ENCODE results near the gene LGALS12. TPM values are rescaled to one million over a fixed set of nuclear protein-coding genes. Genes with fewer than 3 reads are reported as not detected.
"Not testable (repeated sequence)": the region's sequence is repeated elsewhere in the genome, so short reads cannot be mapped to it uniquely, and the experiment has no call there.

The LGALS12 gene
- total and polyA plus RNA-seq, 7 experiments from 2014 or later: 1.3 TPM; not detected in 6

DNA sequence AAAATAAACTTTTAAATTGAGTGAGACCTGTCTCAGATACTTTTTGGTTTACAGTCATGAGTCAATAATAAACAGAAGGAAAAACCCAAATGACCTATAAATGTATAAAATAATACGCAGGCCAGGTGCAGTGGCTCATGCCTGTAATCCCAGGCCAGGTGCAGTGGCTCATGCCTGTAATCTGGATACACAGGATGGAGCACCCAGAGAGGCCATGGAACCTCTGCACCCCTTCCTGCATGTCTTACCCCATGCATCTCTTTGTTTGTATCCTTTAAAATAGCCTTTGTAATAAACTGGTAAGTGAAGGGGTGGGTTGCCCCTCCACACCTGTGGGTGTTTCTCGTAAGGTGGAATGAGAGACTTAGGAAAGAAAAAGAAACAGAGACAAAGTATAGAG, 21.8 kb downstream of the LGALS12 start:
- peak overlapping the region in 4 of 9 donors; percentile 41 to 79 (median 73) for H3K27ac Mint-ChIP-seq
- no peak for ATAC-seq
- no peak for DNase-seq
- no peak overlapping the region for H3K27ac ChIP-seq (ENCODE audit: low read depth, low read length)
- H3K36me3 ChIP-seq (ENCODE audit: control insufficient read depth in 2 of 3, insufficient read depth in 3 of 3, low read length in 3 of 3): no peaks in the 10 kb centered on the region
- no peaks in the 10 kb centered on the region for H3K9me3 ChIP-seq (ENCODE audit: control insufficient read depth in 2 of 3, low read length in 3 of 3)
- no peaks in the 10 kb centered on the region for H3K27me3 ChIP-seq (ENCODE audit: control insufficient read depth in 2 of 2, insufficient read depth in 2 of 2, low read length in 2 of 2)
- H3K4me1 Mint-ChIP-seq: peaks cover 25 to 46% (median 44%) of the 10 kb centered on the region in 7 donors
- peaks cover 16 to 31% of the 10 kb centered on the region in 2 donors for H3K4me1 ChIP-seq (ENCODE audit: control insufficient read depth in 2 of 2, insufficient read depth in 2 of 2, low read length in 2 of 2)
- no peak overlapping the region for H3K4me3 ChIP-seq (ENCODE audit: low read length)
- ChIA-PET POLR2A (no interaction called here), CTCF (no interaction called here)
- peaks cover 0 to 9% (median 0%) of the 10 kb centered on the region in 11 donors for H3K9me3 Mint-ChIP-seq
- intact Hi-C loops (cut with micrococcal nuclease): no loop called here
- peak overlapping the region in 2 of 10 donors; percentile 12 to 35 for H3K4me3 Mint-ChIP-seq
- H3K36me3 Mint-ChIP-seq: peaks cover 0 to 10% (median 0%) of the 10 kb centered on the region in 5 donors
- peaks cover 0 to 9% (median 0%) of the 10 kb centered on the region in 5 donors for H3K27me3 Mint-ChIP-seq

DNA sequence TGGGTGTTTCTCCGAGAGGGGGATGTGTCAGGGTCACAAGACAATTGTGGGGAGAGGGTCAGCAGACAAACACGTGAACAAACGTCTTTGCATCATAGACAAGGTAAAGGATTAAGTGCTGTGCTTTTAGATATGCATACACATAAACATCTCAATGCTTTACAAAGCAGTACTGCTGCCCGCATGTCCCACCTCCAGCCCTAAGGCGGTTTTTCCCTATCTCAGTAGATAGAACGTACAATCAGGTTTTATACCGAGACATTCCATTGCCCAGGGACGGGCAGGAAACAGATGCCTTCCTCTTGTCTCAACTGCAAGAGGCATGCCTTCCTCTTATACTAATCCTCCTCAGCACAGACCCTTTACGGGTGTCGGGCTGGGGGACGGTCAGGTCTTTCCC, 22.3 kb downstream of the LGALS12 start:
- ATAC-seq; DNase-seq; H3K27me3 ChIP-seq (ENCODE audit: control insufficient read depth in 2 of 2, insufficient read depth in 2 of 2, low read length in 2 of 2); H3K4me3 ChIP-seq (ENCODE audit: low read length); CTCF ChIA-PET; POLR2A ChIA-PET; intact Hi-C loops (cut with micrococcal nuclease); H3K27me3 Mint-ChIP-seq; H3K27ac ChIP-seq (ENCODE audit: low read depth, low read length); H3K9me3 ChIP-seq (ENCODE audit: control insufficient read depth in 2 of 3, low read length in 3 of 3); H3K36me3 ChIP-seq (ENCODE audit: control insufficient read depth in 2 of 3, insufficient read depth in 3 of 3, low read length in 3 of 3); H3K36me3 Mint-ChIP-seq; H3K9me3 Mint-ChIP-seq: not testable (repeated sequence)
- Mint-ChIP-seq H3K4me1 (peaks cover 26 to 51% (median 49%) of the 10 kb centered on the region in 7 donors), H3K27ac (peak overlapping the region in 3 of 9 donors; percentile 31 to 79 (median 77)), H3K4me3 (peak overlapping the region in 3 of 10 donors; percentile 35 to 64 (median 54))
- H3K4me1 ChIP-seq (ENCODE audit: control insufficient read depth in 2 of 2, insufficient read depth in 2 of 2, low read length in 2 of 2): peaks cover 21 to 36% of the 10 kb centered on the region in 2 donors

- H3K36me3 Mint-ChIP-seq; H3K36me3 ChIP-seq (ENCODE audit: control insufficient read depth in 2 of 3, insufficient read depth in 3 of 3, low read length in 3 of 3); DNase-seq; intact Hi-C loops (cut with micrococcal nuclease); H3K27ac ChIP-seq (ENCODE audit: low read depth, low read length); H3K9me3 Mint-ChIP-seq; H3K9me3 ChIP-seq (ENCODE audit: control insufficient read depth in 2 of 3, low read length in 3 of 3); H3K27me3 ChIP-seq (ENCODE audit: control insufficient read depth in 2 of 2, insufficient read depth in 2 of 2, low read length in 2 of 2); H3K27me3 Mint-ChIP-seq; ATAC-seq; H3K4me3 ChIP-seq (ENCODE audit: low read length): not testable (repeated sequence)
- Mint-ChIP-seq H3K27ac (peak overlapping the region in 8 of 9 donors; percentile 48 to 88 (median 83)), H3K4me3 (peak overlapping the region in 4 of 10 donors; percentile 23 to 47 (median 38)), H3K4me1 (peaks cover 32 to 57% (median 56%) of the 10 kb centered on the region in 7 donors)
- ChIA-PET CTCF (interaction anchor here (0.7 to 1.1 kb wide), 2 partner anchors 9 to 109 kb away, joined by 4 read pairs; no protein-coding TSS in a partner anchor), POLR2A (interaction anchor here (0.7 to 2.1 kb wide), 3 partner anchors 9 to 549 kb away, joined by 3 to 7 read pairs (median 6); no protein-coding TSS in a partner anchor)
- H3K4me1 ChIP-seq (ENCODE audit: control insufficient read depth in 2 of 2, insufficient read depth in 2 of 2, low read length in 2 of 2): peaks cover 27 to 42% of the 10 kb centered on the region in 2 donors
These were observed 22.9 kb downstream of the LGALS12 start for GRCh38 chr11:63528729-63529278.

GRCh38 chr11:63529373-63529772, 23.5 kb downstream of the LGALS12 start:
- POLR2A ChIA-PET: interaction anchor here (0.7 to 2.1 kb wide), 6 partner anchors 8 to 550 kb away, joined by 3 to 7 read pairs (median 4); no protein-coding TSS in a partner anchor
- CTCF ChIA-PET: interaction anchor here (0.7 to 1.2 kb wide), 6 partner anchors 9 to 117 kb away, joined by 3 to 4 read pairs (median 3); no protein-coding TSS in a partner anchor

DNA sequence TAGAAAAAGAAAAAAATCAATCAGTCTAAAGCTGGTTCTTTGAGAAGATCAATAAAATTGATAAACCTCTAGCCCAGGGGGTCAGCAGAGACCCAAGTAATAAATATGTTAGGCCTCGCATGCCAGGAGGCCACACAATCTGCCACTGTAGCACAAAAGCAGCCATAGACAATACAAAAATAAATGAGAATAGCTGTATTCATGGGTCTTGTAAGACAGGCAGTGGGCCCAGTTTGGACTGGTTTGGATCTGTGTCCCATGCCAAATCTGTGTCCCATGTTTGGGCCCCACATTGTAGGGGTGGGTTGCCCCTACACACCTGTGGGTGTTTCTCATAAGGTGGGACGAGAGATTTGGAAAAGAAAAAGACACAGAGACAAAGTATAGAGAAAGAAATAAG, 24.1 kb downstream of the LGALS12 start:
- peaks cover 39 to 52% of the 10 kb centered on the region in 2 donors for H3K4me1 ChIP-seq (ENCODE audit: control insufficient read depth in 2 of 2, insufficient read depth in 2 of 2, low read length in 2 of 2)

More at GRCh38 chr11:63529373-63529772, 23.5 kb downstream of the LGALS12 start:
- H3K36me3 Mint-ChIP-seq; H3K9me3 ChIP-seq (ENCODE audit: control insufficient read depth in 2 of 3, low read length in 3 of 3); H3K4me3 ChIP-seq (ENCODE audit: low read length); H3K36me3 ChIP-seq (ENCODE audit: control insufficient read depth in 2 of 3, insufficient read depth in 3 of 3, low read length in 3 of 3); H3K27me3 ChIP-seq (ENCODE audit: control insufficient read depth in 2 of 2, insufficient read depth in 2 of 2, low read length in 2 of 2); H3K27me3 Mint-ChIP-seq; DNase-seq; ATAC-seq; H3K27ac ChIP-seq (ENCODE audit: low read depth, low read length); intact Hi-C loops (cut with micrococcal nuclease); H3K9me3 Mint-ChIP-seq: not testable (repeated sequence)
- Mint-ChIP-seq H3K4me3 (peak overlapping the region in 7 of 10 donors; percentile 23 to 47 (median 38)), H3K4me1 (peaks cover 35 to 63% (median 62%) of the 10 kb centered on the region in 7 donors), H3K27ac (peak overlapping the region in 8 of 9 donors; percentile 74 to 90 (median 86))
- H3K4me1 ChIP-seq (ENCODE audit: control insufficient read depth in 2 of 2, insufficient read depth in 2 of 2, low read length in 2 of 2): peaks cover 33 to 47% of the 10 kb centered on the region in 2 donors

DNA sequence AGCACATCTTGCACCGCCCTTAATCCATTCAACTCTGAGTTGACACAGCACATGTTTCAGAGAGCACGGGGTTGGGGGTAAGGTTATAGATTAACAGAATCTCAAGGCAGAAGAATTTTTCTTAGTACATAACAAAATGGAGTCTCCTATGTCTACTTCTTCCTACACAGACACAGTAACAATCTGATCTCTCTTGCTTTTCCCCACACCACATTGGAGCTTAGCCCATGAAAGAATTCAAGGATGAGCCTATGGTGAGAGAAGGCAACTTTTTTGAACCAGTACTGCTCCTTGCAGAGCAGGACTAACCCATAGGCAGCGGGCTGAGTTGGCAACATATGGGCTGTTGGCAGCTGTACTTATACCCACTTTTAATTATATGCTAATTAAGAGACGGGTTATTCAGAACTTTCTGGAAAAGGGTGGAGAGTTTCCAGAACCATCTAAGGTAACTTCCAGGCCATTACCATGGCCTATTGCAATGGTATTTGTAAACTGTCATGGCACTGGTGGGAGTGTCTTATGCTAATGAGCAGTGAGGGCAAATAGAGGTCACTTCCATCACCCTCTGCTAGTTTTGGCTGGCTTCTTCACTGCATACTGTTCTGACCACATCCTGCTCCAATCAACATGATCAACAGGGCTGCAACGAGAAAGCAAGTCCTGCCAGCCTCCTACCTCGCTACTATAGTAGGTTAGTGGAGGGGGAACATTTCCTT, 25.3 kb downstream of the LGALS12 start:
- H3K9me3 Mint-ChIP-seq; H3K36me3 ChIP-seq (ENCODE audit: control insufficient read depth in 2 of 3, insufficient read depth in 3 of 3, low read length in 3 of 3); H3K27me3 ChIP-seq (ENCODE audit: control insufficient read depth in 2 of 2, insufficient read depth in 2 of 2, low read length in 2 of 2); H3K27me3 Mint-ChIP-seq; H3K9me3 ChIP-seq (ENCODE audit: control insufficient read depth in 2 of 3, low read length in 3 of 3); H3K36me3 Mint-ChIP-seq: not testable (repeated sequence)
- CTCF ChIA-PET: interaction anchor here (1.4 kb wide), 1 partner anchor 22 kb away, joined by 5 read pairs; no protein-coding TSS in a partner anchor
- H3K27ac Mint-ChIP-seq: peak overlapping the region; percentile 77 to 96 (median 91)
- H3K4me3 Mint-ChIP-seq: peak overlapping the region; percentile 52 to 84 (median 72)
- H3K4me1 Mint-ChIP-seq: peaks cover 43 to 81% (median 79%) of the 10 kb centered on the region in 7 donors
- Histone ChIP-seq H3K4me1 (ENCODE audit: control insufficient read depth in 2 of 2, insufficient read depth in 2 of 2, low read length in 2 of 2) (peaks cover 51 to 64% of the 10 kb centered on the region in 2 donors), H3K27ac (ENCODE audit: low read depth, low read length) (peak overlapping the region; percentile 52), H3K4me3 (ENCODE audit: low read length) (peak overlapping the region; percentile 34)
- POLR2A ChIA-PET: interaction anchor here (0.8 to 10.4 kb wide), 6 partner anchors 7 to 1159 kb away, joined by 3 to 172 read pairs (median 4); no protein-coding TSS in a partner anchor
- peak; percentile 99 for ATAC-seq
- peak in 8 of 9 donors; percentile 36 to 87 (median 81) for DNase-seq
- intact Hi-C loops (cut with micrococcal nuclease): loop anchor here (1.0 to 5.0 kb wide), 6 partner anchors 30 to 82 kb away; partner anchors contain the start of gene PLAAT3 (in 1 of the 2)

More for the DNA sequence above, 24.1 kb downstream of the LGALS12 start:
- ChIA-PET CTCF (interaction anchor here (0.7 to 1.2 kb wide), 5 partner anchors 8 to 117 kb away, joined by 3 to 4 read pairs (median 3); no protein-coding TSS in a partner anchor), POLR2A (interaction anchor here (1.1 to 2.1 kb wide), 4 partner anchors 9 to 24 kb away, joined by 3 to 7 read pairs (median 4); no protein-coding TSS in a partner anchor)
- Histone ChIP-seq H3K27ac (ENCODE audit: low read depth, low read length) (peak overlapping the region; percentile 41), H3K36me3 (ENCODE audit: control insufficient read depth in 2 of 3, insufficient read depth in 3 of 3, low read length in 3 of 3) (no peaks in the 10 kb centered on the region), H3K9me3 (ENCODE audit: control insufficient read depth in 2 of 3, low read length in 3 of 3) (no peaks in the 10 kb centered on the region), H3K27me3 (ENCODE audit: control insufficient read depth in 2 of 2, insufficient read depth in 2 of 2, low read length in 2 of 2) (no peaks in the 10 kb centered on the region), H3K4me3 (ENCODE audit: low read length) (no peak overlapping the region)
- H3K36me3 Mint-ChIP-seq: peaks cover 0 to 2% (median 0%) of the 10 kb centered on the region in 5 donors
- H3K4me3 Mint-ChIP-seq: peak overlapping the region in 7 of 10 donors; percentile 17 to 55 (median 39)
- intact Hi-C loops (cut with micrococcal nuclease): loop anchor here (2.0 to 5.0 kb wide), 4 partner anchors 31 to 83 kb away; partner anchors contain the start of gene PLAAT3 (in 1 of the 2)
- peaks cover 35 to 69% (median 67%) of the 10 kb centered on the region in 7 donors for H3K4me1 Mint-ChIP-seq
- H3K27me3 Mint-ChIP-seq: peaks cover 0 to 2% (median 0%) of the 10 kb centered on the region in 5 donors
- H3K9me3 Mint-ChIP-seq: no peaks in the 10 kb centered on the region
- ATAC-seq (no peak), DNase-seq (no peak)
- peak overlapping the region; percentile 60 to 90 (median 85) for H3K27ac Mint-ChIP-seq
